GM13977 (cell line): ENCODE results near the gene FFAR1.
A peak's percentile ranks its signal among the peaks of the same experiment; 100 is the strongest.

Experiments
- DNase-seq: peaks from one replicate; pipeline ENCODE4 v3.0.0; 2012; ENCODE audit warnings: low spot score
- CTCF ChIP-seq: IDR thresholded peaks from 2 replicates; pipeline ENCODE4 v1.5.1; 2012; ENCODE audit warnings: mild to moderate bottlenecking, control low read depth; ENCODE audit not compliant: insufficient read depth; ENCODE audit errors: extremely low read depth, missing control alignments
- in situ Hi-C: fragments of 300-500 bp; cut with MboI; formaldehyde crosslinking; loops from one replicate; pipeline ENCODE4 v1.12.0; 2022; ENCODE audit warnings: low sequenced_read_pairs, low pct_unique_long_range_greater_than_20kb, mixed read lengths, inconsistent platforms; ENCODE audit not compliant: unreplicated experiment

FFAR1 gene

GRCh38 chr19:35320065-35320713 lies 27.5 kb upstream of the FFAR1 start:
- DNase-seq: no peak
- no peak for TF ChIP-seq CTCF
- in situ Hi-C loops: no loop called here

- in situ Hi-C loops: no loop called here
- DNase-seq: no peak
- TF ChIP-seq CTCF: no peak
Observed at GRCh38 chr19:35321291-35321690, 26.4 kb upstream of the FFAR1 start.

- DNase-seq: no peak
- in situ Hi-C loops: no loop called here
- no peak for TF ChIP-seq CTCF
Observed at GRCh38 chr19:35322014-35322413, 25.7 kb upstream of the FFAR1 start.

GRCh38 chr19:35327642-35328041 lies 20.1 kb upstream of the FFAR1 start:
- DNase-seq: no peak
- peak; percentile 54 for TF ChIP-seq CTCF
- in situ Hi-C loops: no loop called here

- in situ Hi-C loops: no loop called here
- DNase-seq: peak; percentile 67
- no peak for TF ChIP-seq CTCF
Observed at GRCh38 chr19:35328851-35329285, 18.8 kb upstream of the FFAR1 start, which contains the start of gene CD22. TSS of gene CD22 (plus strand) at chr19:35329187. CDS start at chr19:35332041, 2,854 bp downstream.

GRCh38 chr19:35329323-35329722 lies 18.4 kb upstream of the FFAR1 start:
- no peak for TF ChIP-seq CTCF
- DNase-seq: no peak
- in situ Hi-C loops: no loop called here
